Mesendoderm (in vitro differentiated cells): ENCODE data around the gene CXADR.

Source experiments
- DNase-seq: peaks from one replicate; pipeline ENCODE4 v3.0.0; 2013
- H2AK5ac ChIP-seq: 2 replicates; pipeline ENCODE4 v1.6.1; 2013; ENCODE audit warnings: low read length, inconsistent platforms
- H2BK120ac ChIP-seq: 2 replicates; pipeline ENCODE4 v1.6.1; 2013; ENCODE audit warnings: low read depth, mild to moderate bottlenecking, low read length, moderate library complexity, mixed read lengths
- H2BK15ac ChIP-seq: replicated peaks from 2 replicates; pipeline ENCODE4 v1.6.1; 2013; ENCODE audit warnings: low read depth, mild to moderate bottlenecking, moderate library complexity
- H2BK5ac ChIP-seq: 2 replicates; pipeline ENCODE4 v1.6.1; 2013; ENCODE audit warnings: low read length, inconsistent platforms
- H3K18ac ChIP-seq: 2 replicates; pipeline ENCODE4 v1.6.1; 2013; ENCODE audit warnings: mild to moderate bottlenecking, low read length, mixed read lengths
- H3K23ac ChIP-seq: one replicate; pipeline ENCODE4 v1.6.1; 2013; ENCODE audit warnings: low read length
- H3K27ac ChIP-seq: 2 replicates; pipeline ENCODE4 v1.5.1; 2013; ENCODE audit warnings: low read depth, mild to moderate bottlenecking, inconsistent platforms, low read length, moderate library complexity
- H3K27me3 ChIP-seq: 2 replicates; pipeline ENCODE4 v1.6.1; 2013; ENCODE audit warnings: low read length, control low read depth, mild to moderate bottlenecking, inconsistent platforms; ENCODE audit not compliant: insufficient read depth, poor library complexity
- H3K36me3 ChIP-seq: 2 replicates; pipeline ENCODE4 v1.6.1; 2013; ENCODE audit warnings: low read length, inconsistent platforms; ENCODE audit not compliant: control insufficient read depth, insufficient read depth
- H3K4ac ChIP-seq: one replicate; pipeline ENCODE4 v1.6.1; 2013; ENCODE audit warnings: low read depth, mild to moderate bottlenecking, low read length, moderate library complexity
- H3K4me1 ChIP-seq: 2 replicates; pipeline ENCODE4 v1.6.1; 2013; ENCODE audit warnings: low read depth, low read length, inconsistent platforms; ENCODE audit not compliant: control insufficient read depth
- H3K4me2 ChIP-seq: 2 replicates; pipeline ENCODE4 v1.6.1; 2013; ENCODE audit warnings: low read length
- H3K4me3 ChIP-seq: 2 replicates; pipeline ENCODE4 v1.5.1; 2013; ENCODE audit warnings: mild to moderate bottlenecking, low read length
- H3K56ac ChIP-seq: one replicate; pipeline ENCODE4 v1.6.1; 2013; ENCODE audit warnings: low read length
- H3K79me1 ChIP-seq: 2 replicates; pipeline ENCODE4 v1.6.1; 2013; ENCODE audit warnings: low read length, inconsistent platforms
- H3K79me2 ChIP-seq: 2 replicates; pipeline ENCODE4 v1.6.1; 2013; ENCODE audit warnings: mild to moderate bottlenecking, low read length; ENCODE audit not compliant: control insufficient read depth, insufficient read depth
- H3K9ac ChIP-seq: 2 replicates; pipeline ENCODE4 v1.6.1; 2013; ENCODE audit warnings: low read length, inconsistent platforms
- H4K5ac ChIP-seq: one replicate; pipeline ENCODE4 v1.6.1; 2013; ENCODE audit warnings: low read length
- H4K8ac ChIP-seq: one replicate; pipeline ENCODE4 v1.6.1; 2013; ENCODE audit warnings: low read depth, mild to moderate bottlenecking, control low read depth, low read length, moderate library complexity
- WGBS: extraction: QIAGEN DNeasy Blood & Tissue Kit; methylation state at CpG from one replicate; pipeline ENCODE4 v1.1.7; 2013; ENCODE audit warnings: low lambda C conversion rate, missing lambda C conversion rate; ENCODE audit not compliant: insufficient coverage; ENCODE audit errors: extremely low coverage; 5-methylcytosine and 5-hydroxymethylcytosine counted together

CXADR gene

GRCh38 chr21:17526776-17527175, 13.9 kb downstream of the CXADR start:
- H4K8ac ChIP-seq = no peak overlapping the region
- no peak overlapping the region for H2BK120ac ChIP-seq
- no peak overlapping the region for H3K23ac ChIP-seq
- H3K4ac ChIP-seq = no peak overlapping the region
- H3K36me3 ChIP-seq = no peaks in the 10 kb centered on the region
- H3K9ac ChIP-seq = no peak overlapping the region
- H3K4me1 ChIP-seq = peaks cover 7% of the 10 kb centered on the region
- no peak overlapping the region for H3K4me2 ChIP-seq
- H2BK15ac ChIP-seq = no peak overlapping the region
- no peak overlapping the region for H3K4me3 ChIP-seq
- peaks cover 77% of the 10 kb centered on the region for H3K79me2 ChIP-seq
- H2BK5ac ChIP-seq = no peak overlapping the region
- no peak overlapping the region for H3K27ac ChIP-seq
- no peak overlapping the region for H4K5ac ChIP-seq
- H3K27me3 ChIP-seq = no peaks in the 10 kb centered on the region
- H3K56ac ChIP-seq = no peak overlapping the region
- WGBS = no CpG with 5 or more reads among the region's 3 CpGs
- H2AK5ac ChIP-seq = no peak overlapping the region
- H3K79me1 ChIP-seq = no peaks in the 10 kb centered on the region
- H3K18ac ChIP-seq = no peak overlapping the region
- DNase-seq = no peak

DNA sequence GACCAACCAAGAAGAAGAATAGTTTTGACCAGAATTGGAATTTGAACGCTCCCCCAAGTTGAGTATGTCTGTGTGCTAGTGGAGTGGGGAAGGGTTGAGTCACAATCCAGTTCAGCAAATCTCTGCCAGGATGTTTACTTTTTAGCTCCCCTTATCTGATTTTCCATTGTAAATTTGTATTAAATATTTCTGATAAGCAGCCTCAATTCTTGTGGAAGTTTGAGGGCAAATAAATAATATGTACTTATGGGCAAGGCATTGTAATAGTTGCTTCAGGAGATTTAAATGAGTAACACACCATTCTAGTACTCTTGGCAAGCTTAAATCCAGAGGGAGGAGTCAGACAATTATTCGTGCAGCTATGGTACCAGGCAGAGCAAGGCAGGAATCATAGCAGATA, 14.4 kb downstream of the CXADR start:
- WGBS = no CpG with 5 or more reads among the region's 2 CpGs
- H2AK5ac ChIP-seq = no peak overlapping the region
- no peaks in the 10 kb centered on the region for H3K36me3 ChIP-seq

GRCh38 chr21:17527711-17528110, 14.9 kb downstream of the CXADR start:
- no peak overlapping the region for H3K23ac ChIP-seq
- H3K4me3 ChIP-seq = no peak overlapping the region
- no peak overlapping the region for H3K9ac ChIP-seq
- DNase-seq = no peak
- no peak overlapping the region for H3K4ac ChIP-seq
- no peaks in the 10 kb centered on the region for H3K27me3 ChIP-seq
- H3K4me1 ChIP-seq = peaks cover 4% of the 10 kb centered on the region
- peaks cover 78% of the 10 kb centered on the region for H3K79me2 ChIP-seq
- H3K27ac ChIP-seq = no peak overlapping the region
- no peaks in the 10 kb centered on the region for H3K79me1 ChIP-seq
- no peak overlapping the region for H2BK15ac ChIP-seq
- H3K36me3 ChIP-seq = no peaks in the 10 kb centered on the region
- no peak overlapping the region for H2BK5ac ChIP-seq
- no peak overlapping the region for H4K8ac ChIP-seq
- H3K56ac ChIP-seq = no peak overlapping the region
- no peak overlapping the region for H4K5ac ChIP-seq
- no peak overlapping the region for H2AK5ac ChIP-seq
- no peak overlapping the region for H3K4me2 ChIP-seq
- no peak overlapping the region for H2BK120ac ChIP-seq
- no CpG with 5 or more reads among the region's 5 CpGs for WGBS
- H3K18ac ChIP-seq = no peak overlapping the region

More for the DNA sequence above, 14.4 kb downstream of the CXADR start:
- Histone ChIP-seq H4K5ac (no peak overlapping the region), H2BK120ac (no peak overlapping the region), H3K4me2 (no peak overlapping the region), H3K4ac (no peak overlapping the region), H3K56ac (no peak overlapping the region), H2BK5ac (no peak overlapping the region), H3K79me1 (no peaks in the 10 kb centered on the region), H3K27ac (no peak overlapping the region), H3K23ac (no peak overlapping the region), H3K27me3 (no peaks in the 10 kb centered on the region), H3K4me1 (peaks cover 7% of the 10 kb centered on the region), H4K8ac (no peak overlapping the region), H3K9ac (peak overlapping the region; percentile 6), H3K79me2 (peaks cover 78% of the 10 kb centered on the region), H3K4me3 (no peak overlapping the region), H2BK15ac (no peak overlapping the region), H3K18ac (peak overlapping the region; percentile 68)
- peak; percentile 36 for DNase-seq

- no peak overlapping the region for H3K18ac ChIP-seq
- no peak overlapping the region for H4K5ac ChIP-seq
- no peak overlapping the region for H2BK120ac ChIP-seq
- no peak overlapping the region for H2BK5ac ChIP-seq
- H3K27me3 ChIP-seq = no peaks in the 10 kb centered on the region
- H3K4me2 ChIP-seq = no peak overlapping the region
- no peak overlapping the region for H3K4me3 ChIP-seq
- H4K8ac ChIP-seq = no peak overlapping the region
- H3K79me1 ChIP-seq = peaks cover 1% of the 10 kb centered on the region
- no peak overlapping the region for H3K56ac ChIP-seq
- no peak overlapping the region for H3K9ac ChIP-seq
- H3K79me2 ChIP-seq = peaks cover 78% of the 10 kb centered on the region
- no peak overlapping the region for H3K4ac ChIP-seq
- H3K36me3 ChIP-seq = no peaks in the 10 kb centered on the region
- H2BK15ac ChIP-seq = no peak overlapping the region
- H3K27ac ChIP-seq = no peak overlapping the region
- H2AK5ac ChIP-seq = no peak overlapping the region
- no peak overlapping the region for H3K23ac ChIP-seq
- WGBS = no CpG with 5 or more reads among the region's 5 CpGs
- peaks cover 2% of the 10 kb centered on the region for H3K4me1 ChIP-seq
- no peak for DNase-seq
These were observed 16.8 kb downstream of the CXADR start for GRCh38 chr21:17529648-17530047.

GRCh38 chr21:17532292-17532691, 19.4 kb downstream of the CXADR start:
- Histone ChIP-seq H3K4me2 (no peak overlapping the region), H3K4ac (no peak overlapping the region), H3K79me1 (peaks cover 1% of the 10 kb centered on the region), H3K36me3 (no peaks in the 10 kb centered on the region), H3K79me2 (peaks cover 84% of the 10 kb centered on the region), H3K27ac (no peak overlapping the region), H3K18ac (no peak overlapping the region), H3K4me1 (peaks cover 3% of the 10 kb centered on the region), H2AK5ac (no peak overlapping the region), H3K9ac (no peak overlapping the region), H4K8ac (no peak overlapping the region), H3K56ac (no peak overlapping the region), H3K23ac (no peak overlapping the region), H3K4me3 (no peak overlapping the region), H2BK5ac (no peak overlapping the region), H2BK15ac (no peak overlapping the region), H4K5ac (no peak overlapping the region), H3K27me3 (no peaks in the 10 kb centered on the region), H2BK120ac (no peak overlapping the region)
- whole genome bisulfite sequencing = no CpG with 5 or more reads among the region's 3 CpGs
- no peak for DNase-seq

DNA sequence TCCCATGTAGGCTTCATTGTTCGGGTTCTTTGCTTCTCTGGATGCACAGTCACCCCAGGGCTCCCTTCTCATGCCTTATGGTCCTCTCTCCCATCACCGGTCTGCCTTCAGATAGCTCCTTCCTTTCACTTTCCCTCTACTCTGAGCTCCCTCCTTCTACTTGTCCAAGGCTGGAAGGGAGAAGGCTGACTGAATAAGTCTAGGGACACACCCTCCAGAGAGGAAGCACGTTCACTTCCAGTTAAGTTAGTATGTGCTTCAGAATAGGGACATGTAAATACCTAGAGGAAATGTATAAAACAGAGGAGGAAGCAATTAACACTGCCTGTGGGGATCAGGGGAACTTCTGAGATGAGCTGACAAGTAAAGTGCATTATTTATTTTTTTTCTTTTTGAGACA, 23.5 kb downstream of the CXADR start:
- Histone ChIP-seq H2BK15ac (no peak overlapping the region), H3K4ac (no peak overlapping the region)

More for the DNA sequence above, 23.5 kb downstream of the CXADR start:
- H2BK5ac ChIP-seq = no peak overlapping the region
- H3K9ac ChIP-seq = no peak overlapping the region
- no peak overlapping the region for H4K8ac ChIP-seq
- H3K79me1 ChIP-seq = peaks cover 6% of the 10 kb centered on the region
- no peak overlapping the region for H3K56ac ChIP-seq
- H3K27me3 ChIP-seq = no peaks in the 10 kb centered on the region
- H3K79me2 ChIP-seq = peaks cover 89% of the 10 kb centered on the region
- no CpG with 5 or more reads among the region's 3 CpGs for WGBS
- H4K5ac ChIP-seq = no peak overlapping the region
- no peak overlapping the region for H3K23ac ChIP-seq
- H3K4me1 ChIP-seq = peaks cover 4% of the 10 kb centered on the region
- H3K27ac ChIP-seq = no peak overlapping the region
- no peak overlapping the region for H3K4me2 ChIP-seq
- DNase-seq = no peak
- H2AK5ac ChIP-seq = no peak overlapping the region
- H3K4me3 ChIP-seq = no peak overlapping the region
- no peak overlapping the region for H2BK120ac ChIP-seq
- H3K18ac ChIP-seq = no peak overlapping the region
- no peaks in the 10 kb centered on the region for H3K36me3 ChIP-seq
